GOT3 (cell line): ENCODE data around the gene LRCH1.

Experiments
- DNase-seq: peaks from one replicate; lab custom pipeline; 2025; ENCODE audit warnings: mixed read lengths; lab: John Stamatoyannopoulos, UW

Gene LRCH1

GRCh38 chr13:46797501-46798237, 244.7 kb downstream of the LRCH1 start:
- DNase-seq = no peak

GRCh38 chr13:46799139-46799538, 246.2 kb downstream of the LRCH1 start:
- DNase-seq = no peak

DNA sequence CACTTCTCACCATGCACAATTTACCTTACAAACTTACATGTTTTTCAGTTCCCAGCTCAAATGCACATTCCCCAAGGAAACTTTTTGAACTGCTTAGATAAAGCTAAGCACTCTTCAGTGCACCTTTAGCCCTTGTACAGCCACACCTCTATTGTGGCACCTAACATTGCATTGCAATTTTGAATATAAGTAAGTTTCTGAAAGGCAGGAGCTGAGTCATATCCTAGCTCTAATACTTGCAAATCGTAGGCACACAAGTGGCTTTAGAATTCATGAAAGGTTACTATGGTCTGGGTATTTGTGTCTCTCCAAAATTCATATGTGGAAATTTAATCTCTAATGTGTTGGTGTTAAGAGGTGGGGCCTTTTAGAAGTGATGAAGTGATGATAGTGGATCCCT, 248.9 kb downstream of the LRCH1 start:
- no peak for DNase-seq
